Thymus (tissue), 11 donors: ENCODE results near the gene ZNF865. TPM values are rescaled to one million over a fixed set of nuclear protein-coding genes. Genes with fewer than 3 reads are reported as not detected.

Experiments used
- DNase-seq, 9 donors: peaks; one replicate each; pipeline ENCODE4 v3.0.0-alpha.2; 2013; ENCODE audit warnings: low spot score in 9 of 9, low read depth in 6 of 9, missing footprints in 1 of 9
- H3K27ac ChIP-seq, 2 donors: one replicate each; pipeline ENCODE4 v1.5.1; 2013; ENCODE audit warnings: control low read depth in 1 of 2, low read depth in 1 of 2, low read length in 1 of 2, mild to moderate bottlenecking in 1 of 2, moderate library complexity in 1 of 2
- H3K27me3 ChIP-seq, 2 donors: one replicate each; pipeline ENCODE4 v1.5.1; 2013; ENCODE audit warnings: low read length in 1 of 2; ENCODE audit not compliant: control insufficient read depth in 2 of 2, insufficient read depth in 1 of 2
- H3K36me3 ChIP-seq, 2 donors: one replicate each; pipeline ENCODE4 v1.5.1; 2013; ENCODE audit warnings: low read length in 1 of 2, mild to moderate bottlenecking in 1 of 2, moderate library complexity in 1 of 2; ENCODE audit not compliant: control insufficient read depth in 2 of 2, insufficient read depth in 2 of 2
- H3K4me1 ChIP-seq, 2 donors: one replicate each; pipeline ENCODE4 v1.5.1; 2013; ENCODE audit warnings: low read length in 2 of 2; ENCODE audit not compliant: control insufficient read depth in 2 of 2, insufficient read depth in 2 of 2
- H3K4me3 ChIP-seq, 2 donors: one replicate each; pipeline ENCODE4 v1.5.1; 2013; ENCODE audit warnings: low read length in 2 of 2, control low read depth in 1 of 2, mild to moderate bottlenecking in 1 of 2
- H3K9me3 ChIP-seq, 2 donors: one replicate each; pipeline ENCODE4 v1.5.1; 2013; ENCODE audit warnings: low read length in 1 of 2, mild to moderate bottlenecking in 1 of 2; ENCODE audit not compliant: control insufficient read depth in 2 of 2, insufficient read depth in 1 of 2
- WGBS: extraction: QIAGEN DNeasy Blood & Tissue Kit; methylation state at CpG from one replicate; pipeline ENCODE4 v1.1.7; 2013; 5-methylcytosine and 5-hydroxymethylcytosine counted together
- polyA plus RNA-seq: library from polyadenylated mRNA; stranded (reverse); fragments of 200-250 nt; gene quantifications from one replicate; pipeline ENCODE4 v1.2.3, GENCODE V29; 2013
- total RNA-seq: library from RNA; stranded (reverse); fragments of 120-200 nt; gene quantifications from one replicate; pipeline ENCODE4 v1.2.4, GENCODE V29; 2013
- donor health status: healthy.

ZNF865 gene
- total and polyA plus RNA-seq, 2 donors: 0.85 to 7.2 TPM

DNA sequence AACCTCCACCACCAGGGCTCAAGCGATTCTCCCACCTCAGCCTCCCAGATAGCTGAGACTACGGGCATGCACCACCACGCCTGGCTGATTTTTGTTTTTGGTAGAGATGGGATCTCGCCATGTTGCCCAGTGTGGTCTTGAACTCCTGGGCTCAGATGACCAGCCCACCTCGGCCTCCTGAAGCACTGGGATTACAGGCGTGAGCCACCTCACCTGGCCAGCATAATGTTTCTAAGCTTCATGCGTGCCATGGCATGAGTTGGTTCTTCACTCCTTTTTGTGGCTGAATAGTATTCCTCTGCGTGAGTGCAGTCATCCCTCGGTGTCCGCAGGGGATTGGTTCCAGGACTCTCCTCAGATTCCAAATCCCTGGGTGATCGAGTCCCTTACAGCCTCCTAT lies 20.6 kb upstream of the ZNF865 start:
- no peak for DNase-seq
- Histone ChIP-seq H3K4me1 (peaks cover 21 to 38% of the 10 kb centered on the region in 2 donors), H3K4me3 (no peak overlapping the region), H3K27ac (no peak overlapping the region), H3K36me3 (no peaks in the 10 kb centered on the region), H3K9me3 (no peaks in the 10 kb centered on the region), H3K27me3 (peaks cover 4 to 10% of the 10 kb centered on the region in 2 donors)
- WGBS: 98% methylated on average over 11 of the region's 11 CpGs

DNA sequence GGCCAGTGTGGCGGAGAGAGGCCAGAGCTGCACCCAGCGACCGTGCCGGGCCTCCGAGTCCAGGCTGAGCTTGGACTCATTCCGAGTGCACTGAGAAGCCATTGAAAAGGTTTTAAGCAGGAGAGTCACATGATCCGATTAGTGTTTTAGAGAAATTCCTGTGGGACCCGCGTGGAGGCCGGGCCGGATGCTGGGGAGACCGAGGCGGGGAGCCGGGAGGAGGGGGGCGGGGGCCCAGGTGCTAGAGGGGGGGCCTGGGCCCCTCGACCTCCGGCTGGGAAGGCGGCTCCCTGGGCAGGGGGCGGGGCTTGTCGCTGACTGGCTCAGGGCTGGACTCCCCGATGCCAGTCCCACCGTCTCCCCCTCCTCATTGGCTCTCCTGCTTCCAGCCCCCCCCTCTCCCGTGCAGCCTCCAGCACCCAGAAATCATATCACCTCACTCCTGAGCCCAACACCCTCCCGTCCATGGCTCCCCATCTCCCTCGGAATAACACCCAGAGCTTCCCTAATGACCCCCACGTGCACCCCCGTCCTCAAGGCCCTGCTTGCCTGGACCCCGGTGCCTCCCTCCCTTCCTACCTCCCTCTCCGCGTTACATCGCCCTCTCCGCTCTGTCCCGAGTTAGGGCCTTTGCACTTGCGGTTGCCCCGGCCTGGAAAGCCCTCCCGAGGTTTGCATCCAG lies 19.6 kb upstream of the ZNF865 start:
- peak overlapping the region; percentile 30 to 36 for H3K4me3 ChIP-seq
- DNase-seq: peak in 5 of 9 donors; percentile 56 to 81 (median 73)
- peaks cover 4 to 10% of the 10 kb centered on the region in 2 donors for H3K27me3 ChIP-seq
- peak overlapping the region; percentile 19 to 69 for H3K27ac ChIP-seq
- H3K4me1 ChIP-seq: peaks cover 19 to 38% of the 10 kb centered on the region in 2 donors
- 5% methylated on average over 36 of the region's 36 CpGs for WGBS
- no peaks in the 10 kb centered on the region for H3K36me3 ChIP-seq
- H3K9me3 ChIP-seq: no peaks in the 10 kb centered on the region

DNA sequence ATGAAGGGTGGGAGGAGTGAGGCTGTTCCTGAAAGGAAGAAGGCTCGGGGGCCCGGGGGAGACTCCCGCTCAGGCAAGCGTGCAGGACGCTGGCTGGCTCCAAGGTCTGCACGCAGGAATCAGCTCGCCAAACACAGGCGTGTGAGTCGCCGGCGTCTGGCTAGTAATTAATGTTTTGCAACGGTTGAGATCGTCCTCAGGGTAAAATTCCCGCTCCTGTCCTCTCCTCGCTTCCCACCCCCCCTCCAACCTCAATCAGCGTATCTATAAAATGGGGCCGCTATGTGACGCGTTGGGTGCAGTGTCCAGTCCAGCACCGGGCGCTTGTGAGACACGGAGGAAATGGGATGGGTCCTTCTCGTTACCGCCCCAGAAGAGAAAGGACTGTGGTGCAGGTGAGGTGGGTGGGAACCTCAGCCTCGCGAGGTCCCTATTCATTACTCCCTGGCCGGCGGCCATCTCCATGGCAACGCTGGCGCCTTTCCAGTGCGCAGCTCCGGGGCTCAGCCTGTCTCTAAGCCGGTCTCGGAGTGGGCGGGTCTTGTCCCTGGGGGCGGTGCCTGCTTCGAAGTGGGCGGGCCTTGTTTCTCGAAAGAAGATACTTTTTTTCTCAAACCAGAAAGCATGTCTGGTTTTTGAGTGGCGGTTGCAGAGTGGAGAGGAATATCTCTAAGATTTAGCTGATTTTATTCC lies 18.3 kb upstream of the ZNF865 start:
- 4% methylated on average over 40 of the region's 40 CpGs for WGBS

DNA sequence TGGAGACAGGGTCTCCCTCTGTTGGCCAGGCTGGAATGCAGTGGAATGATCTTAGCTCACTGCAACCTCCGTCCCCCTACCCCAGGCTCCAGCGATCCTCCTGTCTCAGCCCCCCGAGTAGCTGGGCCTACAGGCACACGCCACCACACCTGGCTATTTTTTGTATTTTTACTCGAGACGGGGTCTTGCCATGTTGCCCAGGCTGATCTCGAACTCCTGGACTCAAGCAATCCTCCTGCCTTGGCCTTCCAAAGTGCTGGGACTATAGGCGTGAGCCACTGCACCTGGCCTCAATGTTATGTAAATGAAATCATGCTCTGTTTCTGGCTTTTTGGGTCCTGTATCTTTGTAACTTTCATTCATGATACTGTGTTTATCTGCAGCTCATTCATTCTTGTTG lies 16.7 kb upstream of the ZNF865 start:
- no peak for DNase-seq
- H3K36me3 ChIP-seq: peaks cover 7 to 20% of the 10 kb centered on the region in 2 donors
- peaks cover 4 to 10% of the 10 kb centered on the region in 2 donors for H3K27me3 ChIP-seq
- H3K4me1 ChIP-seq: peaks cover 13 to 27% of the 10 kb centered on the region in 2 donors
- no peak overlapping the region for H3K27ac ChIP-seq
- WGBS: 98% methylated on average over 8 of the region's 8 CpGs
- no peaks in the 10 kb centered on the region for H3K9me3 ChIP-seq
- H3K4me3 ChIP-seq: no peak overlapping the region

More for the DNA sequence above, 18.3 kb upstream of the ZNF865 start:
- peaks cover 13 to 27% of the 10 kb centered on the region in 2 donors for H3K4me1 ChIP-seq
- peak in 6 of 9 donors; percentile 67 to 88 (median 82) for DNase-seq
- peaks cover 0 to 3% of the 10 kb centered on the region in 2 donors for H3K36me3 ChIP-seq
- peak overlapping the region; percentile 19 to 38 for H3K4me3 ChIP-seq
- H3K27me3 ChIP-seq: peaks cover 4 to 10% of the 10 kb centered on the region in 2 donors
- no peaks in the 10 kb centered on the region for H3K9me3 ChIP-seq
- peak overlapping the region; percentile 39 to 70 for H3K27ac ChIP-seq

DNA sequence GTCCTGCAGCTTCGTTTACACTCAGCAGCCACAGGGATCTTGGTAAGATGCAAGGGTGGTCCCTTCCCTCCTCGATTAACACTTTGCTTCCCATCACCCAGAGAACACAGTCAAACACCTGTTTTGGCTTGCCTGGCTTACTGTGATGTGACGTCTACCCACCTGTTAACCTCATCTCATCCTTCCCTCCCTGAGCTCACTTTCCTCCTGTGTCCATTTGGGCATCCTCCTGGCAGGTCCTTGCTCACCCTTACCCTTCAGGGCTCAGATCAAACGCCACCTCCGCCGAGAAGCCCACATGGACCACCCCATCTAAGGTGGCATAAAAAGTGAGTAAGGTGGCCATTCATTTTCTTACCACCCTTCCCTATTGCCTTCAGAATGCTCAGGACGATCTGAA lies 15.3 kb upstream of the ZNF865 start:
- DNase-seq: no peak
- H3K36me3 ChIP-seq: peaks cover 13 to 25% of the 10 kb centered on the region in 2 donors
- 77% methylated on average over 7 of the region's 7 CpGs for WGBS
- H3K27ac ChIP-seq: no peak overlapping the region
- peaks cover 13 to 27% of the 10 kb centered on the region in 2 donors for H3K4me1 ChIP-seq
- H3K9me3 ChIP-seq: peaks cover 0 to 1% of the 10 kb centered on the region in 2 donors
- H3K27me3 ChIP-seq: peaks cover 4 to 7% of the 10 kb centered on the region in 2 donors
- no peak overlapping the region for H3K4me3 ChIP-seq

DNA sequence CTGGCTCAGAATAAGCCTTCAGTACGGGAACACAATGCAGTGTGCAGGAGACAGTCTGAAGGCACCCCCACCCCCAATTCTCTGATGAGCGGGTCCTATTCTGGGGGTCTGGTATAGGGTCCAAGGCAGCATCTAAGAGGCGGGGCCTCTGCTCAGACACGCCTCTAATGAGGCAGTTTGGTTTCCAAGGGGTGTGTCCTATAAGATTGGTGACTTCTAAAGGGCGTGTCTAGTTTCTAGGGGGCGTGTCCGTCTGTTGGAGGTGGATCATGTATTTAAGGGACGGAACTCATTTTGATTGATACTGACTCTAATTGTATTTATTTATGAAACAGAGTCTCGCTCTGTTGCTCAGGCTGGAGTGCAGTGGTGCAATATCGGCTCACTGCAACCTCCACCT lies 14.8 kb upstream of the ZNF865 start:
- peaks cover 18 to 29% of the 10 kb centered on the region in 2 donors for H3K36me3 ChIP-seq
- no peak overlapping the region for H3K4me3 ChIP-seq
- no peak for DNase-seq
- H3K4me1 ChIP-seq: peaks cover 13 to 24% of the 10 kb centered on the region in 2 donors
- peaks cover 4 to 7% of the 10 kb centered on the region in 2 donors for H3K27me3 ChIP-seq
- 96% methylated on average over 10 of the region's 10 CpGs for whole genome bisulfite sequencing
- peaks cover 0 to 1% of the 10 kb centered on the region in 2 donors for H3K9me3 ChIP-seq
- H3K27ac ChIP-seq: no peak overlapping the region

DNA sequence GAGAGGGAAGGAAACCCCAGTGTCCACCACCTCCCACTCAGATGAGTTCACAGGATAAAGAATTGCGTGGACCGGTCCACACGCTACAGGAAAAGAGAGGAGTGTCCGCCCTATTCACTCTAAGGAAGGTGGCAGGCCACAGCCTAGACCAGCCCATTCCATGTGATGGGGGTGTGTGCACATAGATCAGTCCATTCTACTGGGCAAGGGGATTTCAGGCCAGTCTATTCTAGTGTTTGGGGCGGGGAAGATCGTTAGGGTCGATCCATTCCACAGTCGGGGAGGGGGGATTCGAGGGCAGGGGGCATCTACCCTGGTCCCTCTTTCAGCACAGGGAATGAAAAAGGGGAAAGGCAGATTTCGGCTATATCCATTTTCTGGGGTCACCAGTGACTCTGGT lies 13.9 kb upstream of the ZNF865 start:
- peaks cover 3 to 7% of the 10 kb centered on the region in 2 donors for H3K27me3 ChIP-seq
- H3K27ac ChIP-seq: no peak overlapping the region
- 97% methylated on average over 10 of the region's 10 CpGs for WGBS
- H3K4me1 ChIP-seq: peaks cover 5 to 14% of the 10 kb centered on the region in 2 donors
- H3K9me3 ChIP-seq: peaks cover 0 to 1% of the 10 kb centered on the region in 2 donors
- H3K4me3 ChIP-seq: no peak overlapping the region
- DNase-seq: no peak
- peaks cover 27 to 38% of the 10 kb centered on the region in 2 donors for H3K36me3 ChIP-seq

DNA sequence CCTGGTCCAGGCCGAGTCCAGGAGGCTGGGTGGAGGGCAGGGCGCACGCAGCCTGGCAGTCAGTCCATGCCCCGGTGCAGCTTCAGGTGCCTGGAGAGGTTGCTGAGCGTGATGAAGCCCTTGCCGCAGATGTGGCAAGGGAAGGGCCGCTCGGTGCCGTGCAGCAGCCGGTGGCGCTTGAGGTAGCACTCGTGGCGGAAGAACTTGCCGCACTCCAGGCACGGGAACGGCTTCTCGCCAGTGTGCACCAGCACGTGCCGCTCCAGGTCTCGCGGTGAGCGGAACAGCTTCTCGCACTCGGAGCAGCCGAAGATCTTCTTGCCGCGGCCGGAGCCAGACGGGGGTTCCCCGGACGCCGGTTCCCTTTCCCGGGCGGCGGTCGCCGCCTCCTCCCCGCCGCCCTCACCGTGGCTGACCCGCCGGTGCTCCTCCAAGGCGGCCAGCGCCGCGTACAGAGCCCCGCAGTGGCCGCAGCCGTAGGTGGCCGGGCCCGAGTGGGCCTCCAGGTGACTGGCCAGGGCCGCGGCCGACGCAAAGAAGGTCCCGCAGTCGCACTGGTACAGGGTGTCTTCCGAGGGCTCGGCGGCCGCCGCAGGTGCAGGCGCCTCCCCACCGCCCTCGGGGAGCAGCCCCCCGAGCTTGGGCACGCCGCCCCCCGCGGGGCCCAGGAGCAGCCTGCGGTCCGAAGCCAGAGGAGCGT lies 12.9 kb upstream of the ZNF865 start:
- WGBS: 97% methylated on average over 73 of the region's 73 CpGs
- H3K4me1 ChIP-seq: peaks cover 0 to 5% of the 10 kb centered on the region in 2 donors
- DNase-seq: no peak
- no peak overlapping the region for H3K4me3 ChIP-seq
- H3K27ac ChIP-seq: no peak overlapping the region
- H3K27me3 ChIP-seq: no peaks in the 10 kb centered on the region
- H3K9me3 ChIP-seq: peaks cover 0 to 1% of the 10 kb centered on the region in 2 donors
- peaks cover 34 to 43% of the 10 kb centered on the region in 2 donors for H3K36me3 ChIP-seq
